G401.6 (cell line): Measurements from ENCODE around the gene MX2.
"Not testable (repeated sequence)": the region's sequence is repeated elsewhere in the genome, so short reads cannot be mapped to it uniquely, and the experiment has no call there.

Experiments
- FAIRE-seq: peaks from 2 replicates; lab custom pipeline; 2012; peaks lifted over from hg19 to GRCh38; lab: Jason Lieb, UNC

Gene MX2, protein sequence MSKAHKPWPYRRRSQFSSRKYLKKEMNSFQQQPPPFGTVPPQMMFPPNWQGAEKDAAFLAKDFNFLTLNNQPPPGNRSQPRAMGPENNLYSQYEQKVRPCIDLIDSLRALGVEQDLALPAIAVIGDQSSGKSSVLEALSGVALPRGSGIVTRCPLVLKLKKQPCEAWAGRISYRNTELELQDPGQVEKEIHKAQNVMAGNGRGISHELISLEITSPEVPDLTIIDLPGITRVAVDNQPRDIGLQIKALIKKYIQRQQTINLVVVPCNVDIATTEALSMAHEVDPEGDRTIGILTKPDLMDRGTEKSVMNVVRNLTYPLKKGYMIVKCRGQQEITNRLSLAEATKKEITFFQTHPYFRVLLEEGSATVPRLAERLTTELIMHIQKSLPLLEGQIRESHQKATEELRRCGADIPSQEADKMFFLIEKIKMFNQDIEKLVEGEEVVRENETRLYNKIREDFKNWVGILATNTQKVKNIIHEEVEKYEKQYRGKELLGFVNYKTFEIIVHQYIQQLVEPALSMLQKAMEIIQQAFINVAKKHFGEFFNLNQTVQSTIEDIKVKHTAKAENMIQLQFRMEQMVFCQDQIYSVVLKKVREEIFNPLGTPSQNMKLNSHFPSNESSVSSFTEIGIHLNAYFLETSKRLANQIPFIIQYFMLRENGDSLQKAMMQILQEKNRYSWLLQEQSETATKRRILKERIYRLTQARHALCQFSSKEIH

DNA sequence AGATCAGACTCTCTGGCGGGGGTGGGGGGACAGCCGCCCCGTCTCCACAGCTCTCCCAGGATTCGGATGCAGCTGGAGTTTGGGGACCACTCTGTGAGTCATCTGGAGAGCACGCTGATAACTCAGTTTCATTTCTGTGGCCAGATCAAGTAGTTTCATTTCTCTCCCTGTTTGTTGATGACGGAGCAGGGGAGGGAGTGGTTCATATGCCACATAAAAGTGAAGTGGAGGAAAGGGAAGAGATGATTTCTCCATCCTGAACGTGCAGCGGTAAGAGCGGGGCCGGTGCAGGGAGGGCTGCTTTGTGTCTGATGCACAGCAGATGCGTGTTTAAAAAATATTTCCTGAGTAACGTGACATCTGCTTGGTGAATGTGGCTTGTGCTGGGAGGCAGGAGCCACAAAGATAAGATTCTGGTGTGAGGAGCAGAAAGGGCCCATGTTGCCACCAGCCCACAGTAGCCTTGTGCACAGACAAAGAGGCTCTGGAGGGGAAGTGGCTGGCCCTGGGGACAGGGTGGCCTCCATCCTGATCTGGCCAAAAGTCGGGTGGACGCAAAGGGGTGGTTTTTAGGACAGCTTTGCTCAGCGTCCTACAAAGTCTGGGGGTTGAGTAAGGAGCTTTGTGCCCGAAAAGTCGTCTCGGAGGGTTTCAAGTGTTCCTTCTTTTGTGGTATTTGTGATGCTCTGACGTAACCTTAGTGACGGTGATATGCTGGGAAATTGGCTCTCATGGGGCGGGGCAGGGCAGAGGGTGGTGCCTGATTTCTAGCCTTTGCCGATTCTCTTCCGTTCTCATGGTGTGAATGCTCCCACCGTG is at the start of gene MX2:
MX2 (plus strand) TSS at position 242 of the 819 bp plus-strand sequence. CDS start 14,880 bp downstream, outside the sequence.
- FAIRE-seq, result no peak

DNA sequence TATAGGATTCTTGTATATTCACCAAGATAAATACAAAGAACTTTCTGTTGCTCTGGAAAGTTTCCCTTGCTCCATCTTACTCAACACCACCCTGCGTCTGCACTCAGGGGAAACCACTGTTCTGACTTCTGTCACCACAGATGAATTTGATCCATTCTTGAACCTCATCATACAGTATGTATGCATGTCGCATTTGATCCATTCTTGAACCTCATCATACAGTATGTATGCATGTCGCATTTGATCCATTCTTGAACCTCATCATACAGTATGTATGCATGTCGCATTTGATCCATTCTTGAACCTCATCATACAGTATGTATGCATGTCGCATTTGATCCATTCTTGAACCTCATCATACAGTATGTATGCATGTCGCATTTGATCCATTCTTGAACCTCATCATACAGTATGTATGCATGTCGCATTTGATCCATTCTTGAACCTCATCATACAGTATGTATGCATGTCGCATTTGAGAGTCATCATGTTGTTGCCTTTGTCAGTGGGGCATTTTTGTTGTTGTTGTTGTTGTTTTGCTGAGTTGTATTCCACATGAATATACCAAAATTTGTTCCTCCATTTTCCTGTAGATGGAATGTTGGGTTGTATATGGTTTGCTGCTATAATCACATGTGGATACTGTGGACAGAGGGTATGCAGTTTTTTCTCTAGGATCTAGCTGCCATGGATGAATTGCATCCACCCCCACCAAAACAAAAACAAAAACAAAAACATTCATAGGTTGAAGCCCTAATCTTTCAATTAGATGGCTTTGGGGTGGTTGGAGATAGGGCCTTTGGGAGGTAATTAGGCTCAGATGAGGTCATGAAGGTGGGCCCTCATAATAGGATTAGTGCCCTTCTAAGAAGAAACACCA is 48.3 kb upstream of the MX2 start:
- not testable (repeated sequence) for FAIRE-seq

DNA sequence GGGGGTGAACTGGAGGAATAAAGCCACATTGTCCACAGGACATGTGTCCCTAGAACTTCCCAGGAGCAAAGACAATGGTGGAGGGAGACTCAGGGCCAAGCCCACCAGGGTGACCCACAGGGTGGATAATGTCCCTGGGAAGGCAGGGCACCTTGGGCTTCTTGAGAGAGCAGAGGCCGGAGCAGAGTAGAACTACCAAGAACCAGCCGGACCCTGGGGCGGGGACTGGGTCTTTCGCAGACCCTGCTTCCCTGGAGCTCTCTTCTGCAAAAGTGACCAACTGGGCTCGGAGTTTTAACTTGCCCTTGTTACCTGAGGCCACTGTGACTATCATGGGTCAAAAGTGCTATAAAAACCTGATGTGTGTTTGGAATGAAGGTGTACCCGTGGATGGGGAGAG is 46.1 kb upstream of the MX2 start:
- FAIRE-seq, result no peak

DNA sequence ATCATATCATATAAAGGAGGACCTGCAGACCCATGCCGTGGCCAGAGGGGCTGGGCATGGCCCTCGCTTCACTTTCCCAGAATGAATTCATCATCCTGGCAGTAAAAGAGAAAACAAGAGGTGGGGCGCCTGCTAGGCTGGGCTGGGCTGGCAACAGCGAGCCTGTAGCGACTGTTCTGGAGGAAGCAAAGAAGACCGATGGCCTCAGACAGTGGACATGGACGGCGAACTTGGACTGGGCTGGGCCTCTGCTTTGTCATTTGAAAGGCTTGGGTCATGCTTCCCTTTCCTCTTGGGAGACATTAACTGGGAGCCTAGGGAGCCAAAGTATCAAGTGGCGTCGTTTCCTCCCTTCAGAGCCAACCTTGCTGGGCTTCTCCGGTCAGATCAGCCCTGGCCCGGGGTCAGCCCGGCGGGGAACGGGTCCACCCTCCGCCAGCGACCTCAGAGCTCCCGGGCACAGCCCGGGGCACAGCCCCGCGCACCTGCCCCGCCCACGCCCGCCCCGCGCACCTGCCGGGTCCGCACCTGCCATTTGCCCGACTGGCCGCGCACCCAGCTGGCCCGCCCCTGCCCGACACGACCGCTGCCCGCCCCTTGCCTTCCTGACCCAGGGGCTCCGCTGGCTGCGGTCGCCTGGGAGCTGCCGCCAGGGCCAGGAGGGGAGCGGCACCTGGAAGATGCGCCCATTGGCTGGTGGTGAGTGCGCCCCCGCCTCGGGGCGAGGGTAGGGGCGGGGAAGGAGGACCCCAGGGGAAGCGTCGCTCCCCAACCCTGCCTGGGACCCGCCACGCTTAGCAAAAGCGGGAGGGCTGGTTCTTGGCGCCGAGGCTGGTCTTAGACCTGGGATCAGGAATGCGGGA is 45.4 kb upstream of the MX2 start, which contains the start of gene FAM3B:
FAM3B (plus strand) TSS at position 602 of the 863 bp plus-strand sequence; CDS start at position 681, 79 bp downstream.
- no peak for FAIRE-seq

DNA sequence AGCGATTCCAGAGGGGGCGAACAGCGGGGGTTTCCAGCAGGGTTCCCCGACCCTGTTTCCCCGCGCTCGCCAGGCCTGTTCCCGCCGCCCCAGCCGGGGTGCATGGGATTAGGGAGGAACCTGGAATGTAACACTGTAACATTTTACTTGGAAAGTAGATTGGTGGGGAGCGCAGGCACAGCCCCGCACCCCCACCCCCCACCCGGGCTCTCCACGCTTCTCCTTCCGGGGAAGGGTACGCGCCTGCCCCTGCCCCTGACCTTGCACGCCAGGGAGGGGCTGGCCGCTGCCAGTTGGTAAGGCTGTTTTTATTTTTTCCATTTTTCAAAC is 44.8 kb upstream of the MX2 start:
- FAIRE-seq, result no peak

DNA sequence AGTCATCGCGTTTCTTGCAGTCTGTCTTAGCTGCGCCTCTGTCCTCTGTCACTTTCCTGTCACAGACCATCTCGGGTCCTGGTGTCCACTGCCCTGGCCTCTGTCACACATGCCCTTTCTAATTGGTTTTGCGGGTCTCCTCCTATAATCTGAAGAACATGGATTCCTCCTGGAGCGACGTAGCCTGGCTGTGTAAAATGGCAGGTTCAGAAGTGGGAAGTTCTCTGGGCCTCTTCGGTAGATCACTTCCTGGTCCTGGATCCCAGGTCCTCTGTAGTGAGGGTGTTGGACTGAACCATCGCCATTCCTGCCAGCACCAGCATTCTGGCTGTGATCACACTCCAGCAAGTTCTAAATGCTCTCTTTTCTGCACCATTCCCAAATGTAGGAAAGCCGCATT is 44.4 kb upstream of the MX2 start:
- FAIRE-seq, result no peak

DNA sequence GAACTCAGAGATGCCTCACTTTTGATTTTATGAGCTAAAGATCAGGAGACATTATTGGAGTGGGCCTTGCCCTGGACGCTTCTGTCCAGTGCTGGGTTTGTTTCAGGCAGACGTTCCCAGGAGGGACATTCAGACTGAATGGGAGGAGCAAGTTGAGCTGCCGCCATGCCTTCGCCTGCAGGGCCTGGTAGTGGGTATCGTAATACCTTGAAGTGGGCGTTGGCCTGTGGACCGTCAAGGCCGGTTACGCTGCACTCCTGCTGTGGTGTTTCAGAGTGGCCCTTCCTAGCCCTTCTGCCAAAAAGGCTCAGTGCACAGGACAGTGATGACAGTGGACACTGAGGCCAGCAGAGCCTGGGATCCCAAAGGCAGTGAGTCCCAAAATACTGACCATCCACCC is 43.6 kb upstream of the MX2 start:
- FAIRE-seq, result no peak

DNA sequence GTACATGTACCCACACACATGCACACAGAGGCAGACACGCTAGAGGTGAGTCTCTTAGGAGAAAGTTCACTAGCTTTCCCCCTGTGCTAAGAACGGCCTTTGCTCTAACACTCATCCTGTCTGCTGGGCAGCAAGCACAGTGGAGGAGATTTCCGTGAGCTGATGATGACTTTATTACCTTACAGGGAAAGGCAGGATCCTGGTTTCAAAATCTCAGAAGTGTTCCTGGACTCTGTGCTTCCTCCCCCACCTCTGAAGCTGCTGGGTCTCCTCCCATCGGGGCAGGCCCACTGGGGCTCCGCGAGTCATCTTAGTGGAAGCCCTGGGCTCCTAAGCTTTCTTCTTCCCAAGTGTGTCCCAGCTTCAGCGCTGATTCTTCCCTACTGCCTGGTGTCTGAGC is 42.6 kb upstream of the MX2 start:
- no peak for FAIRE-seq

DNA sequence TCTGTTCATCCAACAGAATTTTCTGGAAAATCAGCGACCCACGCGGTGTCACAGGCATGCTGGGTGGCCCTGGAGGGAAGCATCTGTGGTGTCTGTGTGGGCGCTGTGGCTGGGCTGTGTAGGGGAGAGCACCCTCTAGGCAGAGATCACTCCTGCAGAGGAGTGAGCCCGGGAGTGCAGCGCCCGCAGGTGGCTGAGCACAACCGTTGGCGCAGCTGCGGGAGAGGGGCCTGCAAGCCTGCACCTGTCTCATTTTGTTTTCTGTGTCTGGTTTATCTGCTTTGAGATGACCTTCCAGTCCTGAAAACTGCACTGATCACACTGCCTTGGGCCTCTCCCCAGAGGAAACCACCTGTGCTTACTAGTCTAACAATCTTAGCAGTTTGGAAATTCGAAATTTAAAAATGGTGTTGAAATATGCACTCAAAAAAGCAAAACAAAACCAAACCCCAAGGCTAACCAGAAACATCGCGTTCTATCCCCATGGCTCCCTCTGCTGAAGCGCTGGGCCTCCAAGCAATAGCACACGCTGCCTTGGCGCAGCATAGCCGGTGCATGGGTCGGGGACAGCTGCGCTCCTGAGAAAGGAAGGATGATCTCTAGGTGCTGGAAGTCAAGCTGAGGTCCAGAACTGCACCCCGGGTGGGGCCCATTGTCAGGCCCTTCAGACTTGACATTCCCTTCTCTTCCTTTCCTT is 40.5 kb upstream of the MX2 start:
- no peak for FAIRE-seq

DNA sequence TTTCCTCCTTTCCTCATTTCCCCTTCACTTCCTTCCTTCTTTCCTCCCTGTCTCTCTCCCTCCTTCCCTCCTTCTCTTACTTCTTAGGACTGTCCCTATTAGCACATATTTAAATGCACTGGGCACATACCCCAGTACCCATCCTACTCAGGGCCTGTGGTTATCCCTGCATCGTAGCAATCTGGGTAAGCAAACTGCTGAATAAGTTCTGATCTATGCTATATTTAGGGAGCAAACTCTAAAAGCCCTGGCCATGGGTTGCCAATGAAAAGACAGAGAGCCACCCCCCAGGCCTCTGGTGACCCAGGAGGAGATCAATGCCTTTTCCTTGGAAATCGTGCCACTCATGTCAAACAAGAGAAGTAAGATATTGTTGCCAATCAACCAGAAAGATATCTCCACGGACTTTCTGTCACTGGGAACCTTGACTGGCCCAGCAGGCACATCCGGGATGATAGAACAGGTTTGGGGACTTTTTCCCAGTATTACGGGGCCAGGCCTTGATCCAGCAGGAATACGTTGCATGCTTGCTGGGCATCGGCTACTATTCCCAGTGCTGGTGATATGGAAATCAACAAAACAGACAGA is 39.8 kb upstream of the MX2 start:
- FAIRE-seq, result no peak

DNA sequence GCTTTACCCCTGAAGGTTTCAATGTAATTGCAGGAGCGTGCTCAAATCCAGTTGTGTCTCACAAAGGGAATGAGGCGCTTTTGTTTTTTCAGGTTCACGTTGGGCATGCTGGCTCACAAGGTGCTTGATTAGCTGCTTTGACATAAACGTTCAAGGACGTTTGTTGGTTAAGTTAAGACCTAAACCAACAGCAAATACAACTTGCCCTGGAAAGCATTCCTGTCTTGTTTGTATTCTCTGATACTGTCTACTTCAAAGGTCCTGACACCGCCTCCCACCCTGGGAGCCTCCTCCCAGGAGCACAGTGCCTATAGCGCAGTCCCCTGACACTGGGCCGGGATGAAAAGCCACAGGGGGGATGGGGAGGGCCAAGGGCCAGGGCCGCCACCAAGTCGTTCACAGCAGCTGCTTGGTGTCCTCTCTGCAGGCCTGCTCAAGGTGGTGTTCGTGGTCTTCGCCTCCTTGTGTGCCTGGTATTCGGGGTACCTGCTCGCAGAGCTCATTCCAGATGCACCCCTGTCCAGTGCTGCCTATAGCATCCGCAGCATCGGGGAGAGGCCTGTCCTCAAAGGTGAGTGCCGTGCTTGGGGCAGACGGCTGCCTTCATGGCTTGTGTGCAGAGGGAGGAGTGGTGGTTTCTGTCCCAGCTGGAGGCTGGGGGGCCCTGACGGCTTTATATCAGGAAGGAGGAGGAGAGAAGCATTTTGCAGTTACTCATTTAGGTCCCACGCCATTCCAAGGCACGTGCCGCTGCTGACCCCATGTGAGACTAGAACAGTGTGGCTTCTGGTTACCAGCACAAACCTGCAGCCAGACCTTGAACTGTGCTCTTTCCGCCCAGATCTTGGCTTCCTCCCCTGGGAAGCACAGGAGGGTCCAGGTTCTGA is 39.1 kb upstream of the MX2 start:
- FAIRE-seq, result no peak

DNA sequence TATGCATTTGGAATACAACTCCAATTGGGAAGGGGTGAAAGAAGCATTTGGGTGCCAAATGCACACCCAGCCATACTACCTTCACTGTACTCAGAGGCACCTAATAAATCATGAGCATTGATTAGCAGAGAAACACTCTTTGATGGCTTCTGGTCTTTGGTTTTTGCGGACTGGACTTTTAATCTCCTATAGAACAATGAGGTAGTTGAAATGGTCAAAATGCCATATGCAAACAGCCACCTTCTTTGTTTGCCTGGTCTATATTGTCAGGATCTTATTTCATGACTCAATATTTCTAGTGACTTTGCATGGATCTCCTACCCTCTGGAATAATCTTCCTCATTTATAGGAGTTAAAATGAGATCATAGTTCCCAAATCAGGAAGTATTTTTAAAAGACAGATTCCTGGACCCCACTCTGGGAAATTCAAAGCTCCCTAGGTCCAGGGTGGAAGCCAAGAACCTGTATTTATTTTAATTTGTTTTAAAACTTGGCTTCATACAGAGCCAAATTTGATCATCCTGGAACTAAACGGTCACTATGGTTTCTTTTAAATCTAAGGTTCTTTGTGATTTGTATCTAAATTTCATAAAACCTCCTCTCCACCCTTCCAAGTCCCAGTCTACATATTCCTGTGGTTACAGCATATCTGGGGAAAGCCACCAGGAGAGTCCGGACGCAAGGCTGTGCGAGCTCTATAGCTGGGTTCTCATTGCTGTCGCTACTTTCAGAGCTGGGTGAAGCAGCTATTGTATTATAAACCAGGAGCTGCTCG is 36.5 kb upstream of the MX2 start:
- FAIRE-seq, result no peak

DNA sequence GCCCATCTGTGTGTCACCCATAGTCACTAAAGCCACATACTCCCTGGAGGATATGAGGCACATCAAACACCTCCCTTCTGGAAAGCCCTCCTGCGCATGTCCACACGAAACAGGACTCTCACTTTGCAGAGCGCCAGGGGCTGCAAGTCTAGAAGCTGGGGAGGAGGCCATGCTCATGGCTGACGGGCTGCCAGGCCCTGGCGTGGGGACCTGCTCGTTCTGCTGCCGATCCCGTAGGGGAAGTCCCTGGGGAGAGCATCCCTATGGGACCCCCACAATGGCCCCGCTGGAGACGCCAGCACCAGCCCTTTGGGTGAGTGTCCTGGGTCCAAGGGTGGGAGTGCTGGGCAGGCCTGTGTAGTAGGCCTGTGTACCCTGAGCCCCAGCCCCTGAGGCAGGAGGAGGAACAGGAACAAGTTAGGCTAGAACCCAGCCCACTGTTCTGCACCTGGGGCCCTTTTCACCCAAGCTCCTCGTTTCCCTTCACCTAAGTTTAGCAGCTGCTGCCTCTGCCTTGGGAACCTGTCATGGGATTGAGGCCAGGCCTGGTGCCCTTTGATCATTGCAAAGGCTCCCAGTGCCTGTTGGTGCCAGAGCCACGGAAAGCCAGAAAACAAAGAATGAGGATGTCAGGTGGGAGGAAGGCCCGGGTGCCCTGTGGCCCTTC is 35.3 kb upstream of the MX2 start:
- FAIRE-seq, result no peak

DNA sequence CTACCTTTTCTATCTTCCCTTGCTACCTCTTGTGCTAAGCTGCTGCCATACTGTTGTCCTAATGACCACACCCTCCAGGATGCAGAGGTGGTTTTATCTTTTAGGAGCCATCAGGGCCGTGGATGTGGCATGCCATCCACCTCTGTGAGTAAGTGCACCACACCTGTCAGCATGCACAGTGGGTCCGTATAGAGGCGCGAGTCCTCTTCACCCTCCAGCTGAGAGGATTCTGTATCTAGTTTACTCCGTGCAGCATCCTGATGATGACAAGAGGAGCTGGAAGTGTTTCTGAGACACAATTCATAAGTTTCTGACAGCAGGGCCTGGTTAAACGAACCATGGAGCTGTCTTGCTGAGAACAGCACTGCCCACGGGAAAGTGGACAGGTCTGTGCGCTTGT is 34.1 kb upstream of the MX2 start:
- no peak for FAIRE-seq

DNA sequence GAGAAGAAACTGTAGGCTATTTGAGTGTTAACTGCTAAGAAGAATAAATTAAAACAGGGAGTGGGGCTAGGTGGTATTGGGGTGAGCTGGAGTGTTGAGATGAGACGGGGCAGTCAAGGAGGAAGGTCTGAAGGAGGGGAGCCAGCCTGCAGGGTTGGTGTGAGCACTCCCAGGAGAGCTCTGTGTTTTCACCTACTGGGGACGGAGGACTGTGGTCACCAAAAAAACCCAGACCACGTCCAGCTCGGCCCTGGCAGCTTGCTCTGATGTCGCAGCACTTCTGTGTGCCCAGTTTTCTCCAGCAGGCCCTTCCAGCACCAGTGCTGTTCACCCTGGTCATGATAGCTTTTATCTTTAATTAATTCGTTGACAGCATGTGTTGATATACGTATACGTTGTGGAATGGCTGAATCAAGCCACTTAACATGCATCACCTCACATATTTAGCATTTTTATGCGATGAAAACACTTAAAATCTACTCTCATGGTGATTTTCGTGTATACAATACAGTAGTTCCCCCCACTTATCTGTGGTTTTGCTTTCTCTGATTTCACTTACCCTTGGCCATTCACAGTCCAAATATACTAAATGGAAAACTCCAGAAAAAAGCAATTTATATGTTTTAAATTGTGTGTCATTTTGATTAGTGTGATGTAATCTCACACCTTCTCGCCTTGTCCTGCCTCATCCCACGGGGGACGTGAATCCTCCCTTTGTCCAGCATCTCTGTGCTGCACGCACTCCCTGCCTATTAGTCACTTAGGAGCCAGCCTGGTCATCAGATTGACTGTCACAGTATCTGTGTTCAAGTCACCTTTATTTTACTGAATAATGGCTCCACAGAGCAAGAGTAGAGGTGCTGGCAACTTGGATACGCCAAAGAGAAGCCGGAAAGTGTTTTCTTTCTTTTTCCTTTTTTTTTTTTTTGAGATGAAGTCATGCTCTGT is 32.9 kb upstream of the MX2 start:
- no peak for FAIRE-seq

DNA sequence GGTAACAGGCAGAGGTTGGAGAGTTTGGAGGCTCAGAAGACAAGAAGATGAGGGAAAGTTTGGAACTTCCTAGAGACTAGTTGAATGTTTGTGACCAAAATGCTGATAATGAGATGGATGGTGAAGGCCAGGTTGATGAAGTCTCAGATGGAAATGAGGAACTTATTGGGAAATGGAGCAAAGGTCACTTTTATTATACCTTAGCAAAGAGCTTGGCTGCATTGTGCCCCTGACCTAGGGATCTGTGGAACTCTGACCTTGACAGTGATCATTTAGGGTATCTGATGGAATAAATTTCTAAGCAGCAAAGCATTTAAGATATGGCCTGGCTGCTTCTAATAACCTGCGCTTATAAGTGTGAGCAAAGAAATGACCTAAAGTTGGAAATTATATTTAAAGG is 28.1 kb upstream of the MX2 start:
- FAIRE-seq, result no peak
